Measurements from ENCODE around the gene NOL9. TPM values are rescaled to one million over a fixed set of nuclear protein-coding genes. Genes with fewer than 3 reads are reported as not detected.

Gene NOL9
- total and polyA plus RNA-seq, 10 of the 15 experiments (the other 5 are each of a cell fraction or from before 2014, with no cell fraction given) = 3.9 to 35.9 (median 23.0) TPM

- TF ChIP-seq SREBF1 (IDR thresholded peaks at IDR 0.05; ENCODE audit: low read length) (no peak), RFX5 (IDR thresholded peaks at IDR 0.05; ENCODE audit: low read depth, low read length) (no peak), YBX1 (IDR thresholded peaks at IDR 0.05) (no peak), CBX5 (IDR thresholded peaks at IDR 0.05; ENCODE audit: low read depth) (no peak)
These were observed 64.5 kb downstream of the NOL9 start (continued) for GRCh38 chr1:6489799-6490180.

GRCh38 chr1:6489383-6489765, 64.9 kb downstream of the NOL9 start:
- CTCF ChIA-PET = interaction anchor here (0.9 to 4.9 kb wide), 12 partner anchors 10 to 157 kb away, joined by 3 to 25 read pairs (median 6); partner anchors contain the start of gene ZBTB48
- in situ Hi-C loops (cut with MboI) = loop anchor here (25.0 kb wide), 1 partner anchor 723 kb away; no protein-coding TSS in a partner anchor
- FAIRE-seq (no peak), DNase-seq (ENCODE audit: low read depth, low spot score) (no peak), ATAC-seq (no peak)
- Histone ChIP-seq H3K79me2 (ENCODE audit: control insufficient read depth, insufficient read depth, low read length) (no peaks in the 10 kb centered on the region), H3K36me3 (ENCODE audit: control insufficient read depth in 2 of 2, insufficient read depth in 2 of 2, low read length in 1 of 2) (no peaks in the 10 kb centered on the region), H2AFZ (ENCODE audit: control insufficient read depth, low read depth, low read length) (no peak overlapping the region), H3K27me3 (replicated peaks in 1 of 2; ENCODE audit: control insufficient read depth in 2 of 2, insufficient read depth in 2 of 2, low read length in 1 of 2) (peaks cover 0 to 3% of the 10 kb centered on the region in 2 experiments; a peak in 3 of 4 replicates), H3K4me2 (ENCODE audit: control insufficient read depth, insufficient read depth) (no peak overlapping the region), H3K4me1 (ENCODE audit: control insufficient read depth, insufficient read depth, low read length) (no peaks in the 10 kb centered on the region), H3K4me3 (no peak overlapping the region), H4K20me1 (ENCODE audit: control insufficient read depth, insufficient read depth) (peaks cover 2% of the 10 kb centered on the region; the same call in 1 of the 2 replicates), H3K27ac (ENCODE audit: control insufficient read depth, insufficient read depth) (no peak overlapping the region), H3K9me3 (replicated peaks; ENCODE audit: control insufficient read depth, insufficient read depth, low read length) (no peaks in the 10 kb centered on the region), H3K9ac (ENCODE audit: control insufficient read depth, insufficient read depth, low read length) (no peak overlapping the region)
- SMC1A ChIA-PET (ENCODE audit: uncharacterized antibody, unreplicated experiment) = interaction anchor here (0.6 kb wide), 1 partner anchor 155 kb away, joined by 3 read pairs; no protein-coding TSS in a partner anchor
- WGBS (ENCODE audit: insufficient coverage, insufficient replicate concordance, low lambda C conversion rate, missing lambda C conversion rate) = 30% methylated on average over 9 of the region's 9 CpGs
- RAD21 ChIA-PET (ENCODE audit: unreplicated experiment) = interaction anchor here (1.4 kb wide), 1 partner anchor 95 kb away, joined by 3 read pairs; no protein-coding TSS in a partner anchor
- no TSS peak for BruUV-seq (replicated peaks)
- intact Hi-C loops (cut with micrococcal nuclease; ENCODE audit: unreplicated experiment) = no loop called here
- POLR2A ChIA-PET = no interaction called here
- no peak for TF ChIP-seq HDGF (IDR thresholded peaks at IDR 0.05)
- no peak for TF ChIP-seq SMC3 (IDR thresholded peaks at IDR 0.05; ENCODE audit: borderline replicate concordance, low read length)
- no peak for TF ChIP-seq TBL1XR1 (IDR thresholded peaks at IDR 0.05; ENCODE audit: low read depth, low read length)
- TF ChIP-seq, protein P1, sequence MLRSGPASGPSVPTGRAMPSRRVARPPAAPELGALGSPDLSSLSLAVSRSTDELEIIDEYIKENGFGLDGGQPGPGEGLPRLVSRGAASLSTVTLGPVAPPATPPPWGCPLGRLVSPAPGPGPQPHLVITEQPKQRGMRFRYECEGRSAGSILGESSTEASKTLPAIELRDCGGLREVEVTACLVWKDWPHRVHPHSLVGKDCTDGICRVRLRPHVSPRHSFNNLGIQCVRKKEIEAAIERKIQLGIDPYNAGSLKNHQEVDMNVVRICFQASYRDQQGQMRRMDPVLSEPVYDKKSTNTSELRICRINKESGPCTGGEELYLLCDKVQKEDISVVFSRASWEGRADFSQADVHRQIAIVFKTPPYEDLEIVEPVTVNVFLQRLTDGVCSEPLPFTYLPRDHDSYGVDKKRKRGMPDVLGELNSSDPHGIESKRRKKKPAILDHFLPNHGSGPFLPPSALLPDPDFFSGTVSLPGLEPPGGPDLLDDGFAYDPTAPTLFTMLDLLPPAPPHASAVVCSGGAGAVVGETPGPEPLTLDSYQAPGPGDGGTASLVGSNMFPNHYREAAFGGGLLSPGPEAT (IDR thresholded peaks at IDR 0.05; ENCODE audit: low read depth) = no peak
- TF ChIP-seq, protein P2, sequence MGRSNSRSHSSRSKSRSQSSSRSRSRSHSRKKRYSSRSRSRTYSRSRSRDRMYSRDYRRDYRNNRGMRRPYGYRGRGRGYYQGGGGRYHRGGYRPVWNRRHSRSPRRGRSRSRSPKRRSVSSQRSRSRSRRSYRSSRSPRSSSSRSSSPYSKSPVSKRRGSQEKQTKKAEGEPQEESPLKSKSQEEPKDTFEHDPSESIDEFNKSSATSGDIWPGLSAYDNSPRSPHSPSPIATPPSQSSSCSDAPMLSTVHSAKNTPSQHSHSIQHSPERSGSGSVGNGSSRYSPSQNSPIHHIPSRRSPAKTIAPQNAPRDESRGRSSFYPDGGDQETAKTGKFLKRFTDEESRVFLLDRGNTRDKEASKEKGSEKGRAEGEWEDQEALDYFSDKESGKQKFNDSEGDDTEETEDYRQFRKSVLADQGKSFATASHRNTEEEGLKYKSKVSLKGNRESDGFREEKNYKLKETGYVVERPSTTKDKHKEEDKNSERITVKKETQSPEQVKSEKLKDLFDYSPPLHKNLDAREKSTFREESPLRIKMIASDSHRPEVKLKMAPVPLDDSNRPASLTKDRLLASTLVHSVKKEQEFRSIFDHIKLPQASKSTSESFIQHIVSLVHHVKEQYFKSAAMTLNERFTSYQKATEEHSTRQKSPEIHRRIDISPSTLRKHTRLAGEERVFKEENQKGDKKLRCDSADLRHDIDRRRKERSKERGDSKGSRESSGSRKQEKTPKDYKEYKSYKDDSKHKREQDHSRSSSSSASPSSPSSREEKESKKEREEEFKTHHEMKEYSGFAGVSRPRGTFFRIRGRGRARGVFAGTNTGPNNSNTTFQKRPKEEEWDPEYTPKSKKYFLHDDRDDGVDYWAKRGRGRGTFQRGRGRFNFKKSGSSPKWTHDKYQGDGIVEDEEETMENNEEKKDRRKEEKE (IDR thresholded peaks at IDR 0.05) = no peak
- no peak for TF ChIP-seq GATAD2B (conservative IDR thresholded peaks at IDR 0.05; ENCODE audit: low read depth)
- no peak for TF ChIP-seq KAT2A (conservative IDR thresholded peaks at IDR 0.05; ENCODE audit: control insufficient read depth, low read depth, low read length)
- TF ChIP-seq SUZ12 (IDR thresholded peaks at IDR 0.05; ENCODE audit: unreplicated experiment) = no peak
- no peak for TF ChIP-seq GABPA (IDR thresholded peaks at IDR 0.05; ENCODE audit: low read depth)
- TF ChIP-seq NFIC (IDR thresholded peaks at IDR 0.05; ENCODE audit: low read depth, low read length) = no peak
- no peak for TF ChIP-seq MXI1 (IDR thresholded peaks at IDR 0.05; ENCODE audit: low read depth, low read length)
- no peak for TF ChIP-seq SRF (IDR thresholded peaks at IDR 0.05; ENCODE audit: low read depth in 2 of 2, low read length in 2 of 2)
- TF ChIP-seq SKIL (IDR thresholded peaks at IDR 0.05; ENCODE audit: low read depth, poor library complexity, severe bottlenecking) = no peak
- TF ChIP-seq IKZF1 (conservative IDR thresholded peaks at IDR 0.05) = no peak
- TF ChIP-seq ZNF274 (IDR thresholded peaks at IDR 0.05; ENCODE audit: insufficient read depth, insufficient read length) = no peak
